ENCODE results near the gene AOPEP. TPM values are rescaled to one million over a fixed set of nuclear protein-coding genes. Genes with fewer than 3 reads are reported as not detected.

The AOPEP gene
- total and polyA plus RNA-seq, 2 donors (not counting 3 experiments of a cell fraction or from before 2014, with no cell fraction given) = 20.2 to 41.6 TPM

GRCh38 chr9:95029288-95029687 is 302.8 kb downstream of the AOPEP start:
- Histone ChIP-seq H3K9me3 (replicated peaks; ENCODE audit: control insufficient read depth, insufficient read depth, low read length) (no peaks in the 10 kb centered on the region), H3K9ac (replicated peaks; ENCODE audit: extremely low read depth, insufficient read depth, low read length) (no peak overlapping the region), H3K27me3 (ENCODE audit: control insufficient read depth in 2 of 2, insufficient read depth in 2 of 2, low read length in 2 of 2) (no peaks in the 10 kb centered on the region), H3K4me1 (ENCODE audit: control insufficient read depth, extremely low read depth, insufficient read depth, low read length) (peaks cover 20% of the 10 kb centered on the region), H3K36me3 (ENCODE audit: control insufficient read depth in 2 of 2, extremely low read depth in 1 of 2, insufficient read depth in 2 of 2, low read length in 2 of 2) (peaks cover 0 to 5% of the 10 kb centered on the region in 2 experiments), H2AFZ (ENCODE audit: low read depth, low read length) (no peak overlapping the region), H3K79me2 (ENCODE audit: control insufficient read depth, insufficient read depth, low read length) (peaks cover 39% of the 10 kb centered on the region), H3K9me1 (replicated peaks; ENCODE audit: control insufficient read depth, extremely low read depth, insufficient read depth, low read length) (no peaks in the 10 kb centered on the region), H3K4me2 (ENCODE audit: insufficient read depth, low read length) (no peak overlapping the region), H3K4me3 (replicated peaks in 1 of 3; ENCODE audit: insufficient read depth in 1 of 3, low read depth in 1 of 3, low read length in 3 of 3) (no peak overlapping the region), H4K20me1 (replicated peaks; ENCODE audit: control insufficient read depth, extremely low read depth, insufficient read depth, low read length) (no peaks in the 10 kb centered on the region), H3K27ac (ENCODE audit: insufficient read depth, low read depth, low read length) (no peak overlapping the region)
- no peak for DNase-seq (ENCODE audit: low read depth, low spot score)
- intact Hi-C loops (cut with micrococcal nuclease) (no loop called here), dilution Hi-C loops (cut with MboI; ENCODE audit: extremely low pct_ligation_motif_present, low sequenced_read_pairs) (no loop called here)
- TF ChIP-seq, protein P1, sequence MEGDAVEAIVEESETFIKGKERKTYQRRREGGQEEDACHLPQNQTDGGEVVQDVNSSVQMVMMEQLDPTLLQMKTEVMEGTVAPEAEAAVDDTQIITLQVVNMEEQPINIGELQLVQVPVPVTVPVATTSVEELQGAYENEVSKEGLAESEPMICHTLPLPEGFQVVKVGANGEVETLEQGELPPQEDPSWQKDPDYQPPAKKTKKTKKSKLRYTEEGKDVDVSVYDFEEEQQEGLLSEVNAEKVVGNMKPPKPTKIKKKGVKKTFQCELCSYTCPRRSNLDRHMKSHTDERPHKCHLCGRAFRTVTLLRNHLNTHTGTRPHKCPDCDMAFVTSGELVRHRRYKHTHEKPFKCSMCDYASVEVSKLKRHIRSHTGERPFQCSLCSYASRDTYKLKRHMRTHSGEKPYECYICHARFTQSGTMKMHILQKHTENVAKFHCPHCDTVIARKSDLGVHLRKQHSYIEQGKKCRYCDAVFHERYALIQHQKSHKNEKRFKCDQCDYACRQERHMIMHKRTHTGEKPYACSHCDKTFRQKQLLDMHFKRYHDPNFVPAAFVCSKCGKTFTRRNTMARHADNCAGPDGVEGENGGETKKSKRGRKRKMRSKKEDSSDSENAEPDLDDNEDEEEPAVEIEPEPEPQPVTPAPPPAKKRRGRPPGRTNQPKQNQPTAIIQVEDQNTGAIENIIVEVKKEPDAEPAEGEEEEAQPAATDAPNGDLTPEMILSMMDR (IDR thresholded peaks at IDR 0.05; ENCODE audit: extremely low read depth in 1 of 2, insufficient read depth in 1 of 2, low read depth in 1 of 2, low read length in 2 of 2) = no peak
- TF ChIP-seq GATA2 (IDR thresholded peaks at IDR 0.05; ENCODE audit: insufficient read depth, insufficient read length, low read depth, low read length) (no peak), POLR2A (IDR thresholded peaks at IDR 0.05; ENCODE audit: low read depth, low read length) (no peak), JUN (IDR thresholded peaks at IDR 0.05; ENCODE audit: borderline replicate concordance, insufficient read depth, insufficient read length, low read depth) (no peak), FOS (IDR thresholded peaks at IDR 0.05; ENCODE audit: borderline replicate concordance, insufficient read depth, low read length) (no peak), MAX (IDR thresholded peaks at IDR 0.05; ENCODE audit: insufficient read depth, insufficient read length) (no peak), POLR2AphosphoS5 (IDR thresholded peaks at IDR 0.05; ENCODE audit: insufficient read depth, low read depth, low read length) (no peak), EZH2 (IDR thresholded peaks at IDR 0.05; ENCODE audit: borderline replicate concordance, low read depth, low read length, severe bottlenecking) (no peak), MYC (IDR thresholded peaks at IDR 0.05; ENCODE audit: low read depth, low read length) (no peak)
- CTCF ChIA-PET = interaction anchor here (0.9 kb wide), 1 partner anchor 20 kb away, joined by 3 read pairs; no protein-coding TSS in a partner anchor
- POLR2A ChIA-PET = no interaction called here
- no peak for FAIRE-seq
- no TSS peak for BruUV-seq (replicated peaks)

All from endothelial cell of umbilical vein (primary cell).